ENCODE measurements around the gene CYLD.

DNA sequence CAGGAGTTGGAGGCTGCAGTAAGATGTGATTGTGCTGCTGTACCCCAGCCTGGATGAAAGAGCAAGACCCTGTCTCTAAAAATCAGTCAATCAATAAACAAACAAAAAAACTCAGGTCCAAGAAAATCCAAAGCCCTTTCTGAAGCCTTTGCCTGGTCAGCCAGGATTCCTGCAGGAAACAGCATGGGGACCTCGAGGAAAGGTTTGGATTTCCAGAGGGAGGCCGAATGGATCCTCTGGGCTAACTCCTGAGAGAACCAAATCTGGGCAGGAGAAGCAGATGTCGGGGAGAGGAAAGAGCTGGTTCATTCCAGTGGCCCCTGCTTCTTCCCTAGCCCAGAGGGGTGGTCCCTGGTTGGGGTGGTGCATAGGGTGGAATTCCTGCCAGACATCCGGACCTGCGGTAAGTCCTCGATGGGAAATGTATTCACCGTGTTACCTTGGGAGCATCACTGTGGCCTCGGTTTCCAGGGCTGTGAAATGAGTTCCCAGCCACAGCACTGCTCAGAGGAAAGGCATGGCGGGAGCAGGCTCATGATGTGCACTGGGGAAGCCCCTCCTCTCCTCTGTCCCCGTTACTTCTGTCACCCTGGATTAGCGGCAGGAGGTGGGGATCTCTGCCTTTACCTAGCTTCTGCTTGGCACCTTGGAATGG is 75.1 kb downstream of the CYLD start:
- TF ChIP-seq, protein P1, sequence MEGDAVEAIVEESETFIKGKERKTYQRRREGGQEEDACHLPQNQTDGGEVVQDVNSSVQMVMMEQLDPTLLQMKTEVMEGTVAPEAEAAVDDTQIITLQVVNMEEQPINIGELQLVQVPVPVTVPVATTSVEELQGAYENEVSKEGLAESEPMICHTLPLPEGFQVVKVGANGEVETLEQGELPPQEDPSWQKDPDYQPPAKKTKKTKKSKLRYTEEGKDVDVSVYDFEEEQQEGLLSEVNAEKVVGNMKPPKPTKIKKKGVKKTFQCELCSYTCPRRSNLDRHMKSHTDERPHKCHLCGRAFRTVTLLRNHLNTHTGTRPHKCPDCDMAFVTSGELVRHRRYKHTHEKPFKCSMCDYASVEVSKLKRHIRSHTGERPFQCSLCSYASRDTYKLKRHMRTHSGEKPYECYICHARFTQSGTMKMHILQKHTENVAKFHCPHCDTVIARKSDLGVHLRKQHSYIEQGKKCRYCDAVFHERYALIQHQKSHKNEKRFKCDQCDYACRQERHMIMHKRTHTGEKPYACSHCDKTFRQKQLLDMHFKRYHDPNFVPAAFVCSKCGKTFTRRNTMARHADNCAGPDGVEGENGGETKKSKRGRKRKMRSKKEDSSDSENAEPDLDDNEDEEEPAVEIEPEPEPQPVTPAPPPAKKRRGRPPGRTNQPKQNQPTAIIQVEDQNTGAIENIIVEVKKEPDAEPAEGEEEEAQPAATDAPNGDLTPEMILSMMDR (IDR thresholded peaks at IDR 0.05): no peak
- TF ChIP-seq POLR2A (IDR thresholded peaks at IDR 0.05): no peak

Measured in adrenal gland (tissue), 5 donors.